Nucleus accumbens (tissue), 56 donors: ENCODE measurements around the gene KRT78.
"Not testable (repeated sequence)": the region's sequence is repeated elsewhere in the genome, so short reads cannot be mapped to it uniquely, and the experiment has no call there.

Source experiments
- DNase-seq, 56 donors: peaks; one replicate each; lab custom pipeline; 2025; lab: John Stamatoyannopoulos, UW

Gene KRT78

GRCh38 chr12:52872644-52873389 lies 24.0 kb upstream of the KRT78 start:
- no peak for DNase-seq

- DNase-seq: peak in 1 of 56 donors; percentile 16
These were observed 22.7 kb upstream of the KRT78 start for GRCh38 chr12:52871291-52872039.

- DNase-seq: peak in 34 of 56 donors; percentile 4 to 73 (median 26)
These were observed 21.8 kb upstream of the KRT78 start for GRCh38 chr12:52870361-52871290.

- DNase-seq: peak in 37 of 56 donors; percentile 5 to 81 (median 48)
These were observed 18.8 kb upstream of the KRT78 start for GRCh38 chr12:52867642-52868041.

- DNase-seq: peak in 1 of 56 donors; percentile 44
These were observed 18.4 kb upstream of the KRT78 start for GRCh38 chr12:52867152-52867551.

GRCh38 chr12:52865090-52865944 lies 16.5 kb upstream of the KRT78 start:
- DNase-seq: peak in 32 of 56 donors; percentile 2 to 58 (median 18)

GRCh38 chr12:52862023-52862422 lies 13.2 kb upstream of the KRT78 start:
- no peak for DNase-seq

GRCh38 chr12:52861511-52861910 lies 12.7 kb upstream of the KRT78 start:
- DNase-seq: no peak

- no peak for DNase-seq
These were observed 11.5 kb upstream of the KRT78 start for GRCh38 chr12:52860102-52860823.

GRCh38 chr12:52857500-52857899 lies 8.7 kb upstream of the KRT78 start:
- no peak for DNase-seq

- no peak for DNase-seq
These were observed 8.0 kb upstream of the KRT78 start for GRCh38 chr12:52856787-52857186.

GRCh38 chr12:52856077-52856476 lies 7.3 kb upstream of the KRT78 start:
- not testable (repeated sequence) for DNase-seq

- DNase-seq: no peak
These were observed 3.0 kb upstream of the KRT78 start for GRCh38 chr12:52851787-52852186.

- no peak for DNase-seq
These were observed 1.9 kb upstream of the KRT78 start for GRCh38 chr12:52850681-52851080.

- no peak for DNase-seq
These were observed 717 bp upstream of the KRT78 start for GRCh38 chr12:52849511-52849910.

- no peak for DNase-seq
These were observed 1.3 kb downstream of the KRT78 start for GRCh38 chr12:52847335-52848102.

- no peak for DNase-seq
These were observed 2.3 kb downstream of the KRT78 start for GRCh38 chr12:52846356-52846970.

GRCh38 chr12:52845946-52846345 lies 2.8 kb downstream of the KRT78 start:
- no peak for DNase-seq
